ENCODE data around the gene EIF2S2. TPM values are rescaled to one million over a fixed set of nuclear protein-coding genes. Genes with fewer than 3 reads are reported as not detected.

The EIF2S2 gene
- total RNA-seq, 1 experiment from 2014 or later = 130 TPM

GRCh38 chr20:34065260-34065659, 46.8 kb downstream of the EIF2S2 start:
- intact Hi-C loops (cut with micrococcal nuclease; ENCODE audit: unreplicated experiment) = loop anchor here (5.0 kb wide), 1 partner anchor 273 kb away; no protein-coding TSS in a partner anchor
- no TSS peak for BruUV-seq (replicated peaks)
- Histone ChIP-seq H3K27ac (ENCODE audit: low read depth, low read length, poor library complexity, severe bottlenecking) (peak overlapping the region; percentile 43), H3K36me3 (ENCODE audit: insufficient read depth, low read length, poor library complexity, severe bottlenecking) (no peaks in the 10 kb centered on the region), H3K9me3 (ENCODE audit: low read depth, low read length, poor library complexity, severe bottlenecking) (no peaks in the 10 kb centered on the region), H3K27me3 (replicated peaks; ENCODE audit: insufficient read depth, low read depth, low read length, poor library complexity) (no peaks in the 10 kb centered on the region), H3K4me1 (ENCODE audit: insufficient read depth, low read length, poor library complexity, severe bottlenecking) (peaks cover 44% of the 10 kb centered on the region), H3K4me3 (ENCODE audit: low read depth, low read length, poor library complexity, severe bottlenecking) (no peak overlapping the region)
- ChIA-PET CTCF (no interaction called here), POLR2A (ENCODE audit: low non-redundant PET) (no interaction called here)
- DNase-seq (ENCODE audit: low spot score) = no peak
- no peak for TF ChIP-seq EZH2 (IDR thresholded peaks at IDR 0.05; ENCODE audit: borderline replicate concordance, low read depth, low read length, poor library complexity, severe bottlenecking)
- TF ChIP-seq, protein P1, sequence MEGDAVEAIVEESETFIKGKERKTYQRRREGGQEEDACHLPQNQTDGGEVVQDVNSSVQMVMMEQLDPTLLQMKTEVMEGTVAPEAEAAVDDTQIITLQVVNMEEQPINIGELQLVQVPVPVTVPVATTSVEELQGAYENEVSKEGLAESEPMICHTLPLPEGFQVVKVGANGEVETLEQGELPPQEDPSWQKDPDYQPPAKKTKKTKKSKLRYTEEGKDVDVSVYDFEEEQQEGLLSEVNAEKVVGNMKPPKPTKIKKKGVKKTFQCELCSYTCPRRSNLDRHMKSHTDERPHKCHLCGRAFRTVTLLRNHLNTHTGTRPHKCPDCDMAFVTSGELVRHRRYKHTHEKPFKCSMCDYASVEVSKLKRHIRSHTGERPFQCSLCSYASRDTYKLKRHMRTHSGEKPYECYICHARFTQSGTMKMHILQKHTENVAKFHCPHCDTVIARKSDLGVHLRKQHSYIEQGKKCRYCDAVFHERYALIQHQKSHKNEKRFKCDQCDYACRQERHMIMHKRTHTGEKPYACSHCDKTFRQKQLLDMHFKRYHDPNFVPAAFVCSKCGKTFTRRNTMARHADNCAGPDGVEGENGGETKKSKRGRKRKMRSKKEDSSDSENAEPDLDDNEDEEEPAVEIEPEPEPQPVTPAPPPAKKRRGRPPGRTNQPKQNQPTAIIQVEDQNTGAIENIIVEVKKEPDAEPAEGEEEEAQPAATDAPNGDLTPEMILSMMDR (conservative IDR thresholded peaks at IDR 0.05; ENCODE audit: low read depth, low read length) = no peak

DNA sequence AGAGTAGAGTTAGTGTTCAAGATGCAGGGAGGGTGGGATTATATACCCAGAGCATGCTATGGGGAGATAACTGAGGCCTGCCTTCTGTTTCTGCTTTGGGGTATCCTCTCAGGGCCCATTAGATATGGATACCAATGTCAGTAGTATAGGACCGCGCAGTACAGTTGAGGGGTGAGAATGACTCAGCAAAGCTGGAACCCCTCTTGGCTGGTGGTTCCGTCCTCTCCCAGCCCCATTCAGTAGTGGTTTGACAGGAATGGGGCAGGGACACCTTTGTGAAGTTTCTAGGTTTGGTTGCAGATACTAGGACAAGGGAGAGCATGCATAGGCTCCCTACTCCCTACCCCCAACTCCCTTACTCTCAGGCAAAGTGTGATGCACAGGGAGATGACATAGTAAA, 47.8 kb downstream of the EIF2S2 start:
- DNase-seq (ENCODE audit: low spot score) = no peak
- intact Hi-C loops (cut with micrococcal nuclease; ENCODE audit: unreplicated experiment) = no loop called here
- H3K4me3 ChIP-seq (ENCODE audit: low read depth, low read length, poor library complexity, severe bottlenecking) = no peak overlapping the region
- H3K36me3 ChIP-seq (ENCODE audit: insufficient read depth, low read length, poor library complexity, severe bottlenecking) = no peaks in the 10 kb centered on the region
- ChIA-PET CTCF (no interaction called here), POLR2A (ENCODE audit: low non-redundant PET) (no interaction called here)
- H3K27ac ChIP-seq (ENCODE audit: low read depth, low read length, poor library complexity, severe bottlenecking) = no peak overlapping the region
- H3K9me3 ChIP-seq (ENCODE audit: low read depth, low read length, poor library complexity, severe bottlenecking) = no peaks in the 10 kb centered on the region
- no TSS peak for BruUV-seq (replicated peaks)
- H3K27me3 ChIP-seq (replicated peaks; ENCODE audit: insufficient read depth, low read depth, low read length, poor library complexity) = no peaks in the 10 kb centered on the region
- peaks cover 34% of the 10 kb centered on the region for H3K4me1 ChIP-seq (ENCODE audit: insufficient read depth, low read length, poor library complexity, severe bottlenecking)
- TF ChIP-seq, protein P1 (conservative IDR thresholded peaks at IDR 0.05; ENCODE audit: low read depth, low read length) = no peak
- no peak for TF ChIP-seq EZH2 (IDR thresholded peaks at IDR 0.05; ENCODE audit: borderline replicate concordance, low read depth, low read length, poor library complexity, severe bottlenecking)

GRCh38 chr20:34062570-34063482, 49.2 kb downstream of the EIF2S2 start:
- intact Hi-C loops (cut with micrococcal nuclease; ENCODE audit: unreplicated experiment) = no loop called here
- Histone ChIP-seq H3K27me3 (replicated peaks; ENCODE audit: insufficient read depth, low read depth, low read length, poor library complexity) (no peaks in the 10 kb centered on the region), H3K27ac (ENCODE audit: low read depth, low read length, poor library complexity, severe bottlenecking) (no peak overlapping the region), H3K36me3 (ENCODE audit: insufficient read depth, low read length, poor library complexity, severe bottlenecking) (no peaks in the 10 kb centered on the region), H3K4me3 (ENCODE audit: low read depth, low read length, poor library complexity, severe bottlenecking) (no peak overlapping the region), H3K4me1 (ENCODE audit: insufficient read depth, low read length, poor library complexity, severe bottlenecking) (peaks cover 25% of the 10 kb centered on the region), H3K9me3 (ENCODE audit: low read depth, low read length, poor library complexity, severe bottlenecking) (no peaks in the 10 kb centered on the region)
- BruUV-seq (replicated peaks) = no TSS peak
- CTCF ChIA-PET = no interaction called here
- TF ChIP-seq, protein P1 (conservative IDR thresholded peaks at IDR 0.05; ENCODE audit: low read depth, low read length) = no peak
- DNase-seq (ENCODE audit: low spot score) = no peak
- POLR2A ChIA-PET (ENCODE audit: low non-redundant PET) = no interaction called here
